ENCODE measurements around the gene GPC6.

GPC6 gene

DNA sequence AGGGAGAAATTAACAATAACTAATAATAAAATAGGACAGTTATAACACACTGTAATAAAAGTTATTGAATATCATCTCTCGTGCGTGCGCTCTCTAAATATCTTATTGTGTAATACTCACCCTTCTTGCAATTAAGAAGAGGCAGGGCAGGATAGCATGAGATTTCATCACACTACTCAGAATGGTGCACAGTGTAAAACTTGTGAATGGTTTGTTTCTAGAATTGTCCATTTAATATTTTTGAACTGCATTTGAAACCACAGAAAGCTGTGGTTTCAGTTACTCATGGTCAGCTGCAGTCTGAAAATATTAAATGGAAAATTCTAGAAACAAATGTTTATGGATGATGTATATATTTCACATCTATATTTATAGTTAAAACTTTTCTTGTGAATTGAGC, 1091.8 kb downstream of the GPC6 start:
- no peak for DNase-seq

DNA sequence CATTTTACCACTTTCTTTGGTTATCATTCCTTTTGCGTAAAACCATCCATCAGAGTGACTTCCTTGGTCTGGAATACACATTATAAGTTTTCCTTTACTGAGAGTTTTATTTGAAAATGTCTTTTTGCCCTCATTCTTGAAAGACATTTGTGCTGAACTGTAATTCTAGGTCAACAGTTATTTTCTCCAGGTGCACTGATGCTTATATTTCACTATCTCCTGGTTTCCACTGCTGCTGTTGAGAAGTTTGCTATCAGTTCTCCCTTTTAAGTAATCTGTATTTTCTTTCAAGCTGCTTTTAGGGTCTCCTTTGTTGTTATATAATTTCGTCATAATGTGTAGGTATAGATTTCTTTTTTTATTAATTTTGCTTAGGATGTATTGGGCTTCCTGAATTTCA, 1092.9 kb downstream of the GPC6 start:
- no peak for DNase-seq

DNA sequence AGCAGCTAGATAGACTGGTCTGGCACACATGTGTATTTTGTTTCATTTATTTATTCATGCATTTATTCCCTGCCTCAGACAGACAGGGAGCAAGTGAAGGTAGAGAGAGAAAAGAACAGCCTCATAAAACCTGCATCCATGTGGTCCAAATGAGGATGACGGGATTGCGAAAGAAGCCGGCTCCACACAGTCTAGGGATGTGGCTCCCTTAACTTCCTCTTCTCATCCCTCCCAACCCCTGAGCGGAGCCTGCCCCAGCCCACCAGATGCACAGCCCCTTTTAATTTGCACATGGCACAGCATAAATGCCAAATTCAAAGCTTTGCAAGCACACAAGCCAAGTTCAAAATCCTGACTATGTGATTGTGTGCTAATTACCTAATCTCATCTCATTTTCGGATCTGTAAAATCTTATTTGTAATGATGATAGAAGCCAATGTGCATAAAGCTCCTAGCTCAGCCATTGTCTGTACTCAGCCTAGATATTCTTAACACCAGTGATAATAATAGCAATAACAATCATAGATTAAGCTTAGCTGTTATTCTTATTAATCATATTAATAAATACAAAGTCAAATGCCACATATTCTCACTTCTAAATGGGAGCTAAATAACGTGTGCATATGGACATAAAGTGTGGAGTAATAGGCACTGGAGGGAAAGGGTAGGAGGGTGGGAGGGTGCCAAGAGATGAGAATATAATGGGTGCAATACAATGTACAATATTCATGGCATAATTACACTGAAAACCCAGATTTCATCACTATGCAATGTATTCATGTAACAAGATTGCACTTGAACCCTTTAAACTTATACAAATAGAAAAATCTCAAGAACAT, 1096.5 kb downstream of the GPC6 start:
- DNase-seq = no peak

DNA sequence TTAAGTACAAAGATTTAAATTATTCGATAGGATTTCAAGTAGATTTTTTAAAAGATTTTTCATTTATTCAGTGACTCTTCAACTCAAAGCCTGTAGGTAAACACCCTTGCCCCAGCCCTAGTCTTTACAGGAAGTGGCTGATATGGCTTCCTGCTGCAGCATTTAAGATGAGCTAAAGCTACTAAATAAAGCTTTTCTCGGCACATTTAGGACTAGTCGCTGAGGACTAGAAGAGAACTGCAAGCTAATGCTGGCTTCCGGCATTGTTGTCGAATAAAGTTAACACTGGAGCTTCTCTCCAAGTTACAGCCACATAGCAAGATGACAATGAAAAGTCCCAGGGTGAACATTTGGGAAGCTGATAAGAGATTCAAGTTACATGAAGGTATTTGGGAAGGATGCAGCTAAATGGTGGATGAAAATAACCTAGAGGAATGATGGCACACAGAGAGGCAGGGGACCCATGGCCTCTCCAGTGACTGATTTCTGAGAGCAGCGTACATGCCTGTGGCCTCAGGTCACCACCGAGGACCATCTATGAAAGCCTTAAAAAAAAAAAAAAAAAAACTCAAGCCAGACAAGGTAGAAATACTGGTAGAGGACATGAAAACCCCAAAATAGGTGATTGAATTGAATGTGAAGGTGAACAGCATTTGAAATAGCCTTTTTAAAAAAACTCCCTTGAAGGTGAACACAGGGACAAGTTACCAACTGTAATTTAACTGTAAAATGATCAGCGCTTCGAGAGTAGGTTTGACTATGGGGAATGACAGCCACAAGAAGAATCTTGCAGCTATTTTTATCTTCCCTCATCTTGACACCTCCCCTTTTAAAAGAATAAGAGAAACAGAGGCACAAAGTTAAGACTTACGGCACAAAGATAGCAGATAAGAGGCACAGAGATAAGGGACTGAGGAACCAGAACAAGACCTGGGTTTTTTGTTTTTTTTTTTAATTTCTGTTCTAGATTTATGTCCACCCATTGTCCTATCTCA, 1097.5 kb downstream of the GPC6 start:
- DNase-seq = peak; percentile 40

DNA sequence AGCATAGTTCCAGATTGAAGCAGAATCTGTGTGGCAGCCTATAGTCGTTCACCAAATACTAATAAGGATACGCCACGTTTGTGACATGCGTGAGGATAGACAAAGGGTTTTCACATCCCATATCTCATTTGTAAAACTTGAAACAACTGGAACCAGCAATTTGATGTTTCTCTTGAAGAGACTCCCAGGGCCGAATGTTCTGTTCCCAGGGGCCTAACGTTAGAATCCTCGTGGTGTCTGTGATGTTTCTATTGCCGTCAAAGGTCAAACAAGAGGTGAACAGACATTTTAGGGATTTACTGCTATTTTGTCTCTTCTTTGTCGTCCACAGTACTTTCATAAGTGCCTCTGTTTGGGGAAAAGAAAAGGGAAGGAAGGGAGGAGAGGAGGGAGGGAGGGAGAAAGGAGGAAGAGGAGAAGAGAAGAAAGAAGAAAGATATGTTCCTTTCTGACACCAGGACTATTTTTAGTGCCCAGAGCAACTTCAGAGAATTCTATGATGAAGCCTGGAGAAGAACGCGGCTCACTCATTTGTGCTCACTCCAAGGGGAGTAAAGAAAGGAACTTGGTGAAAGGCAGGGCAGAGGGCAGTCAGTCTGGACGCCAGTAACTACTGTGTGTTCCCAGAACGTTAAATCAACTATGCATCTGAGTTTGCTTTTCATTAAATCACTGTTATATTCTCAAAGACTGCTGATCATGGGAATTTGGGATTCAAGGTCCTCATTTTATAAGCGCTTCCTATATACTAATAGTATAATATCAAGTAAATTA, 1098.3 kb downstream of the GPC6 start:
- DNase-seq = no peak

DNA sequence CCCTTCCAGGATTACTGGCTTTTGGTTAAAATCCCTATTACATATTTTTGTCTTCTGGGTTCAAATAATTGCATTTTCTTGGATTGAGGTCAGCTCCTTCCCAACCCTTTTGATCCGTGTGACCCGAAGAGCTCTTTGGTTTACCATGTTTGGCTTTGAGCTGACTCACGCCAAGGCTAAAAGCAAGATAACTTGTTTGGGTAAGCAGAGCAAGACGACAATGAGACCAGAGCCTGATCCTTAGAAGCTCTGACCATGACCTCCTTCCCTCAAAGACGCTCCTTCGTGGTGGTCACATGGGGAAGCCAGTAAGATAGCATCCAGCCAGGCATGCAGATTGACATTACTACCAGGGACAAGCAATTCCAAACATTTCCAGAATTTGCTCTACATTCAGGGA, 1099.0 kb downstream of the GPC6 start:
- DNase-seq = no peak

DNA sequence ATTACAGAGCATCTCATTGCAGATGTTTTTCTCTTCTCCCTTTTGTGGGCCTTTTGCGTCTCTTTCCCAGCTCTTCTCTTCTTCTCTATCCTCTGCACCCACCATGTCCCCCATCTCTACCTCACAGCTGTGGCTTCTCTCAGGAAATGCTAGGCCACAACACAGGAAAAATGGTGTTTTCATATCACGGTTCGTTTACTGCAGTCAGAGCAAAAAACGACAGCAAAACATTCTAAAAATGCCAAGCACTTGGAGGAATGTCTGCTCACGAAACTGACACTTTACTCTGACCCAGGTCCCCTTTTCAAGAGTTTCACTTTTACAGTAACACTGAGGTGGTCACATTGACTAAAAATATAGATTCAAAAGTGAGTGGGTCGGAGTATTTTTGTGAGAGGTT, 1100.7 kb downstream of the GPC6 start:
- DNase-seq = no peak

DNA sequence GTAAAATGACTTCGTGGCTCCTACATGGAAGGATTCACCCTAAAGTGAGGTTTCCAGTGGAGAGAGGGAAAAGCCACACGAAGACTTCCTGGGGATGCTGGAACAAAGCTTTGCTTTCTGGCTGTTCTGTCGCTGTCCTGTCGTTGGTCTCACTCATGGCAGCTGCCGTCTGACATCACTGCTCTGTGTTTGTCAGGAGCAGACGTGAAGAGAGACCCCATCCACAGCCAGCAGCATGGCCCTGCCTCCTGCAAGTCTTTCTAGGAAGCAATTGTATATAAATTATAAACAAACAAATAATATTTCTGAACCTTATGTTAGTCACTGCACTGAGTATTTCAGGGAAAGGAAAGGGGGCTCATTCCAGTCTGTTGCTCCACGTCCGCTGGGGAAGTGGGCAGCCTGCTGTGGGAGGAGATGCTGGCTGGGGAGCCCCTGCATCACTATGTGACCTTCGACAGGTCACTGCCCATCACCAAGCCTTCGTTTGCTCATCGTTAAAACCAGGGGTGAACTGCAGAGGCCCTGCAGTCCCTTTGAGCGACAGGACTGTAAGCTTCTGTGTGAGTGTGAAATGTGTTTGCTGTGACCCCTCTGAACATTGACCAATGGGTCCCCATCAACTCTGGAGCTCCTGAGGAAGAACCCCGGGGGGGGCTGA, 1101.9 kb downstream of the GPC6 start:
- DNase-seq = no peak

DNA sequence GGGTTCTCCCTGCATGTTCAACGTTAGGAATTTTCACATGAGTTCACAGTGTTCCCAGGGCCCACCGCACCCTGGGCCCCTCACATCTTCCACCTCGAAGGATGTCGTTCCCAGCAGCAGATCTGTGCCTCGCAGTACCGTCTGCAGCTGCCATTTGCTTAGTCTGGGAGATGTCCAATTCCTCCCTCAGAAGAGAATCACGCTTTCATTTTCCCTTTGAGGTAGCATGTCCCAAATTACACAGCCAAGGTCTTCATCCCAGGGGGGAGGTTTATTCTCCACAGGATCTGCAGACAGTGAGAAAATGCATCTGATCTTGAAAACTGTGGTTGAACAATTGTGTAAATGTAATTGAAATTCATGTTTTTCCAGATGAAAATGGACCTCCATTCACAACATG, 1102.7 kb downstream of the GPC6 start:
- DNase-seq = no peak

DNA sequence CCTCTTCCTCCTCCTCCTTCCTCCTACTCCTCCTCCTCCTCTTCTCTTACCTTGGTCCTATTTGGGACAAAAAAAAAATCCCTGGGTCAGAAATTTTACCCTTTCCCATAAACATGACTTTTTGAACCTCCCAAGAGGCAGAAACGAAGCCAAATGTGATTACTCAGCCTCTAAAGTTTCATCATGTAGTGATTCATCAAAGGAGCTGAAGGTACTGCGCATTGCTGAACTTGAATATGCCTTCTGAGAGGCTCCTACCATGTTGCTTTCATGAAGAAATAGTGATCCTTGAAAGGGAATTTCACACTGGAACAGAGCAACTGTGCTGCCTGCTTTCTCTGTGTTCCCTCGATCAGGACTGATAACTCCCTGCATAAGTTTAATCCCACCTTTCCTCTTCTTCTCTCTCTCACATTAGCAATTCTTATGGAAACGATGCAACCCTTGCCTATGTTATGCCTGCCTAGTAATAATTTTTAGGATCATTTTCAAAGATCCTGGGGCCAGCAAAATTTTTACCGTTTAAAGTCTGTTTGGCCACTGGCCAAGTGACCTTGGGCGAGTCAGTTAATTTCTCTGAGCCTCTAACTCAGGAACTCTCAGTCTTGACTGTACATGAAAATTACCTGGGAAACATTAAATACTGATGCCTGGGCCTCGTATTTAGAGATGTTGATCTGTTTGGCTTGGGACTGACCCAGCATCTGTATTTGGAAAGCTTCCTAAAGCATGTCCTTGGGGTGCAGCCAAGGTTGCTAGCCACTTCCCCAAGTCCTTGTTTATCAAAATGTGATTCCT, 1103.3 kb downstream of the GPC6 start:
- no peak for DNase-seq

DNA sequence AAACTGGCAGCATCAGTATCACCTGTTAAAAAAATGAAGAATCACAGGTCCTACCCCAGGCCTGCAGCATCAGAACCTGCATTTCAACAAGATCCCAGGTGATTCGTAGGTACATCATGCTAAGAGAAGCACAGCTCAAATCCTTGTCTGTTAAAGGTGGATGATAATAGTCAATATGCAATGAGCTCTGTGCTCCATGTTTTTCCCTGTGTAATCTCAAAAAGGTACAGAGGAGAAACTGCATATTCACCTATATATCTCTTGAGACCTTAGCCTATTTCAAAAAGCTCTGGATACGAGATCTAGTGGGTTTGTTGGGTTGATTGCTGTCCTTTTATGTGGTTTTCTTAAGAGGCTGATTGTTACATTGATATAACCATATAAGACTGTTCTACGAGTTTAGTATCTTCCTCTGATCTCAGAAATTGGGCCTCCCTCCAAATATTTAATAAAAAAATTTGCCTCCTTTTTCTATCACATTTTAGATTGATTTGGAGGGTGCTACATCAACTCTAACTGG, 1104.0 kb downstream of the GPC6 start:
- DNase-seq = no peak

DNA sequence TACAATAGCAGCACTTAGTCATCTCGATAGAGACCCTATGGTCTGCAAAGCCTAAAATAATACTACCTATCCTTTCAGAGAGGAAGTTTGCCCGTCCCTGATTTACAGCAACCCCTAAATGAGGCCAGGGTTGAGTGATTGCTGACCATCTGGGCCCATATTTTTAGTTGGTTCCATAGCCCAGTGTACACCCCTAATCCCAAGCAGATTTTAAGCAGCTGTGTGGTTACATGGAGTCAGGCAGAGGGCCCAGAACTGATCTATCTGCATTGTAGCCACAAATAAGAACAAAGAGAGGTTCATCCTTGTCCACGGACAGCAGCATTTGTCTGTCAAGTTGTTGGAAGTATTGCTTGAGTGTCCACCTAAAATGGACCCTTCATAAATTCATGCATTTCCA, 1104.7 kb downstream of the GPC6 start:
- no peak for DNase-seq

DNA sequence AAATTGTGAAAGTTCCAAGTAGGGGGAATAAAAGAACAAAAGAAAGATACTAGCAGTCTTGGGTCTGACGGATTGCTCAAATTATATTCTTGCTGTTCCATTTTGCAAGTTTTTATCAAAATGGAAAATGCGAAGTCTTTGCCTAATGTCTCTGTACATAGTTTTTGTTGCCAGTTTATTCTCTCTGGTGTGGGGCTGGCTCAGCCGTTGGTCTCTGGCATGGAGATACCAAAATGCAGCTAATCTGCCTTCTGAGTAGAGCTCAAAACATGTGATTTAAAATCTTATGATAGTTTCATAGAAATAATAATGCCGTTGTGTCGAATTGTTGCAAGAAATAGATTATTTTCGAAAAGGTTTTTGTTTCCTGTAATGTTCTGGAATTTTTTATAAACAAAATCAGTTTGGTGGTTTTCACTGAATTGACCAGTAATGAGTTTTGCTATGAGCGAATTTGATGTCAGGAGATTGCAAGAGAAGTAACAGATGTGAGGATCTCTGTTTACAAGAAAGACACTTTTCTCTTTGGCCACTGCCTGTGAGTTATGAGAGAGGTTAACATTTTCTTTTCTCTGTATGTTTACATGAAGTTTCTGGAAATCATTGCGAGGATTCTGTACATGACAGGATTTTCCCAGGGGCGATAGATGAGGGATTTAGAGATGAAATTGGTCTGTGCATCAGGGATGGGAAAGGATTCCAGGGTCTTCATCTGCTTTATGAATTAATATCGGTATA, 1105.9 kb downstream of the GPC6 start:
- DNase-seq = no peak

DNA sequence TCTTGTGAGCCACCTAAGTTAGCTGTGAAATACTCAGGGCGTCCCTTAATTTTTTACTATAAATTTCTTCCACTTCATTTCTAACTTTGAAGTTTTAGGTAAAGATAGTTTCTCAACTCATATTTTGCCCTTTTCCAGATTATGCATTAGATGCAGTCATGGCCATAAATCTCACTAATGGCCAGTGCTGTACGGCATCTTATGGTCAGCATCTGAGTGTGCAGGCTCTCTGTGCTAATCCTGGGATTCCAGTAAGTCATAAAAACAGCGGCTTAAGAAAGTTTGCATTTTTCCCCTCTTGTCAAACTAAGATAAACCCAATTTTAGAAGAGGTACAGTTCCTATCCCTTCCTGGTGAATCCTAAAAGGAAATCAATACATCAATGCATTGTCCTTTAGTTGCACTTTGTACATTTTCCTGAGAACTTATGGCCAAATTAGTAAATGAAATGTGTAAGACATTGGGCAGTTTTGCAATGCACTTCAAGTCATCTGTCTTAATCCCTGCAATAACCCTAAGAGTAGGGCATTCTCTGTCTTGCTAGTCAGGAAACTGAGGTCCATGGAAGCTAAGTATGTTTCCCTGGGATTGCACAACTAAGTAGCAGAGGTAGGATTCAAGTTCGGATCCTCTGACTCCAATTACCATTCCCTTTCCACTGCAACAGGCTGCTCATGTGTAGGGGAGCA, 1106.7 kb downstream of the GPC6 start:
- DNase-seq = no peak

DNA sequence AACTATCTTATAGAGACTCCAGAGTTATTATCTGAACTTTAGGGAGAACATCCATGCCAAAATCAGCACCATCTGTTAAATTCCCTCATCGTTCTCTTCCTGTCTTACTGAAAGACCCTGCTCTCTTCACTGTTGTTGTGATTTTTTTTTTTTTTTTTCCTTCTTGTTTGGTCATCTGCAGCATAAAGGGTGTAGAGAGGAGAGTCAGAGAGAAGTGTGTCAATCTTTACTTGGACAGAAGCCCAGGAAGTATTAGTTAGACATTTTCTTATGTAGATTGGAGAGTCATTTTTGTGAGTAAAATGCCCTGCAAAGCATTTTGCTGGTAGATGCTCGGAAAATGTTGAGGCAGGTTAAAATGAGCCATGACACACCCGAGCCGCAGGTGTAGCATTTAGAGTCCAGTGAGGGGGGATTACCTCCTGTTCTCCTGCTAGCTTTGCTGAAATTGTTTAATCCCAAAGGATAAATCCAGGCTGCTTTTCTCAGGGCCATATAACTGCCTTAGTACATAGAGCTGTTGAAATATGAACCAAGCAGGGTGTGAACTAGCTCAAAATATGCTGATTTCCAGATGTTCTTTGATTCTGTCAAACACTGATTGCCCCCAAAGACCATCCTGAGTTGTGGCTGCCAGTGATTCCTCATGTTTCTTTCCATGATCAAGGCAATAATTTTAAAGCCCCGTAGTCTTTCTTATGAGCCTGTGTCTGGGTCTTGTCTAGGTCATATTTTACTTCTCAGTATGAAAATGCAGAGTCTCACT, 1109.3 kb downstream of the GPC6 start:
- DNase-seq = no peak

DNA sequence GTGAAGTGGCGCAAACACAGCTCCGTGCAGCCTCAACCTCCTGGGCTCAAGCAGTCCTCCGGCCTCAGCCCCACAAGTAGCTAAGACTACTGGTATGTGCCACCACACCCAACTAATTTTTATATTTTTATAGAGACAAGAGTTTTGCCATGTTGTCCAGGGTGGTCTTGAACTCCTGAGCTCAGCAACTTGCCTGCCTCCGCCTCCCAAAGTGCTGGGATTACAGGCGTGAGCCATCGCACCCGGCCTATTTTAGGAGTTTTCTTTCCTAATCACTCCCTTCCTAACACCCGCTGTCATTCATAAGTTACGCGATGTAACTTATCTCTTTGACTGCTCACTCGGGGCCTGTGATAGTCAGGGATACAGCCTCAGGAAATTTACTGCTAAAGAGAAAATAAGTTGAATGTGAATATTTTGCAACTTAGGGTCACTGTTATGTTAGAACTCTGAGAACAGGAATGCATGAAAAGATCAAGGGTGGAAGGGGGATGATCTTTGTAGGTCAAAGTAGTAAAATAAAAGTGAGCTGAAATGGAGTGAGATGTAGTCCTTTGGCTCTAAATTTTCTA, 1112.6 kb downstream of the GPC6 start:
- no peak for DNase-seq

DNA sequence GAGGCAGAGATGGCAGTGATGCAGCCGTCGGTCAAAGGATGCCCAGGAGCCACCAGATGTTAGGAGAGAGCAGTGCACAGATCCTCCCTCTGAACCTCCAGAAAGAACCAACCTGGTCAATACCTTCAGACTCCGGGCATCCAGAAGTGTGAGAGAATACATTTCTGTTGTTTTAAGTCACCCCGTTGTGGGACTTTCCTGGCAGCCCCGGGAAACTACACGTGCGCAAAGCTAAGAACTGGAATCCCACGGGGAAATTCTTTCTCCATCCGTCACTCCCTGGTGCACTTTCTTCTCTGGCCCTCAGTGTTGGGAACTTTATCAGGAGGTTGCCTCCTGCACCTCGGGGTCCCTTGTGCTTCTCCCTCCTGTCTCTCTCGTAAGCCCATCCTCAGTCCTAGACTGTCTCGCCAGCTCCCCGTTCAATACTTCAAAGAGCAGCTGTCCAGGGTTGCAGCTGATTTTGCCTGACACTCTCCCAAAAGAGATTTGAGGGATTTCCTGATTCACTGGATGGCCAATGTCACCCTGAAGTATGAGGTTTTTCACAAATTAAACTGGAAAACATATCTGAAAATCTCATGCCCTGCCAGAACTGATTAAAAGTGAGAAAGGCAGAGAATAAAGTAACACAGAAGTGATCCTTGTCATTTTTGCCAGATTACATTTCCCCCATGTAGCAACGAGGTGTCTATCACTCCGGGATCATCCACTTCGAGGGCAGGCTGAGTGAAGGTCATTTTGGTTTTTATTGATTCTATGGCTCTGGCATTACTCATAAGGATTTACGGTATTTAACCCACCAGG, 1116.0 kb downstream of the GPC6 start:
- DNase-seq = no peak

DNA sequence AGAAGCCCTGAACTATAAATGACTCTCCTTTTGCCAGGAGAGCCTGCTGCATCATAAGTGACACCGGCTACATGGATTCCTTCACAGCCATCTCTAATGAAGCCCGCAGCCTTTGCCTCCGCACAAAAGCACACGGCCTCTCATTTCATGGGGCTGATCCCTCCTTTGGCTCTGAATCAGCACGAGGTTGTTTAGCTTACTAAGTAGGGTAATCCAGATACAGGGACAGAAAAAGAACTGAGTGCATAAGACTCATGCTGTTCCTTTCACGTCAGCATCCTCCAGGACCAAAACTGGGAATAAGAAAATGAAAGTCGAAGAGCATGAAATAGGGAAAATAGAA, 1116.6 kb downstream of the GPC6 start:
- DNase-seq = no peak

Data from CD4-positive, alpha-beta T cell treated with Interferon gamma for 1 hour (primary cell).